ENCODE measurements around the gene AADACL2.
"Not testable (repeated sequence)": the region's sequence is repeated elsewhere in the genome, so short reads cannot be mapped to it uniquely, and the experiment has no call there.

Gene AADACL2

DNA sequence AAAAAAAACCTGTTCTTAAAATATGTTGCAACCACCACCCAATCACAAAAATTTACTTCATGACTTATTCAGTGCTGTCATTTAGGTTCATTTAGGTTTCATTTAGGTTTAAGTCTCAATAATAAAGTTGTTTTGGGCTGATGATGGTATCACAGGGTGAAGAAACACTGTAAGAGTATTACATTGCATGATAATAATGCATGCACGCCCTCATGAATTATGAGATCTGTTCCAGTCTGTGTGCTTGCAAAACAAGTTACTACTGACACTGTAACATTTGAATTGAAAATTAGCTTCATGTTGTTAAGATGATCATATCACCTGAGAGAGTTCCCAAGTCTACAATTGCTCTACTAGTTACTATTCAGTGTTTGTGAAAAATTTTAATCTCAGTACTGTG lies at the start of gene AADACL2:
TSS of gene AADACL2 (plus strand) at position 315 of the 400 bp plus-strand sequence. CDS start 109 bp downstream, outside the sequence.
- DNase-seq: no peak

DNA sequence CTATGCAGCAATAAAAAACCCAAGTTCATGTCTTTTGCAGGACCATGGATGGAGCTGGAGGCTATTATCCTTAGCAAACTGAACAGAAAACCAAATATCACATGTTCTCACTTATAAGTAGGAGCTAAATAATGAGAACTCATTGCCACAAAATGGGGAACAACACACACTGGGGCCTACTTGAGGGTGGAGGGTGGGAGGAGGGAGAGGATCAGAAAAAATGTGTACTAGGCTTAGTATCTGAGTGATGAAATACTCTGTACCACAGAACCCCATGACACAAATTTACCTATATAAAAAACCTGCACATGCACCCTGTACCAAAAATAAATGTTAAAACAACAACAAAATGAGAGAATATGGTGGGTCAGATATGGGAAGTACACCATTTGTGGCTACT lies 49.6 kb upstream of the AADACL2 start:
- DNase-seq: no peak

- DNase-seq: no peak
Observed at GRCh38 chr3:151686257-151686656, 47.5 kb upstream of the AADACL2 start.

DNA sequence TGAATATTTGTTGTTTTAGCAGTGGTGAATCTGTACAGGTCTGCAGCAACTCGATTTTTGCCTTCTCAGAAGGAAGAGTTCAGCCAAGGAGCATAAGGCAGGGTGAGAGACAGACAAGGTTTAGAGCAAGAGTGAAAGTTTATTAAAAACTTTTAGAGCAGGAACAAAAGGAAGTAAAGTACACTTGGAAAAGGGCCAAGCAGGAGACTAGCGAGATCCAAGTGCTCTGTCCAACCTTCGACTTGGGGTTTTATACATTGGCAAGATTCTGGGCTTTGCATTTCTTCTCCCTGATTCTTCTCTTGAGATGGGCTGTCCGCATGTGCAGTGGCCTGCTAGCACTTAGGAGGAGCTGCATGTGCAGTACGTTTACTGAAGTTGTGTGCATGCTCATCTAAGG lies 46.7 kb upstream of the AADACL2 start:
- no peak for DNase-seq

DNA sequence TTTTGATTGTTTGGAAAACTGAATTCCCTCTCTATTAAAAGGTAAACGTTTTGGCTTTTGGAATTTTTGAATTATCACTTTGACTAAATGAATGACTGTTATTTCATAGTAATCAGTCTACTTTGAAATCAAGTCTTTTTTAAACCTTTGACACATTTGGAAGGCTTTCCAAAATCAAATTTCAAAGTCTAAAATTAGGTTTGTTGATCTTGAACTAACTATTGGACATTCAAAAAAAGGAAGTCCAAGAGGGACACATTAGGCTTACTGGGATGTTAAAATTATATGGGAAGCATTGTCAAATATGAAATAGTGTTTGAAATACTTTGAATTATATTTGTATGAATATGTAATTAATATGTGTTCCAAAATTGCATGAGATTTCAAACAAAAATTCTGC lies 45.2 kb upstream of the AADACL2 start:
- DNase-seq: no peak

DNA sequence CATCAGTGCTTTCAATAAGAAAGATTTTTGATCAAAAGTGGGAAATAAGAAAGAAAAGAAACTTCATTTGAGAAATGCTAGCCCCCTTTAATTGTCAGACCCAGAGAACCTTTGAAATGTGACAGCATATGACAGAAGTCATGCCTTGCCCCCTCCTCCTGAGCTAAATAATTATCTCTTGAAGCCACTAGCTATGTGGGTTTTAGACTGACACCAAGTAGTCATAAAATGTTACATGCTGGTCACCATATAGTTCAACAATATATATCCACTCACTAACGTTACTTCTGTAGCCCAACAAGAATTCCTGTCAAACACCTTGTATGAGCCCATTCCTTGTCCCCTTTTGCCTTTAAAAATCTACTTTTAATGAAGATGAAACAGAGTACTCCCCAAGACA lies 43.1 kb upstream of the AADACL2 start:
- DNase-seq: no peak

DNA sequence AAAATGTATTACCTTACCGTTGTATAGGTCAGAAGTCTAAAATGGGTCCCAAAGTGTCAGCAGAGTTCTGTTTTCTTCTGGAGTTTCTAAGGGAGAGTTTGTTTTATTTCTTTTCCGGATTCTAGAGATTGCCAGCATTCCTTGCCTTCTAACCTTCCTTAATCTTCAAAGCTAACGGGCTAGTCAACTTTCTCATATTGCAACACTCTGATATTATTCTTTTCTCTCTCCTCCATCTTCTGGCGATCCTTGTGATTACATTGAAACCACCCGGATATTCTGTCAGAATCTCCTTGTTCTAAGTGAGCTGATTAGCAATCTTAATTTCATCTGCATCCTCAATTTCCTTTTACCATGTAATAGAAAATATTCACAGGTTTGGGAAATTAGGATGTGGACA lies 36.2 kb upstream of the AADACL2 start:
- no peak for DNase-seq

GRCh38 chr3:151707216-151707615 lies 26.5 kb upstream of the AADACL2 start:
- DNase-seq: no peak

- no peak for DNase-seq
Observed at GRCh38 chr3:151708868-151709267, 24.9 kb upstream of the AADACL2 start.

- no peak for DNase-seq
Observed at GRCh38 chr3:151709847-151710246, 23.9 kb upstream of the AADACL2 start.

GRCh38 chr3:151721294-151721693 lies 12.4 kb upstream of the AADACL2 start:
- no peak for DNase-seq

DNA sequence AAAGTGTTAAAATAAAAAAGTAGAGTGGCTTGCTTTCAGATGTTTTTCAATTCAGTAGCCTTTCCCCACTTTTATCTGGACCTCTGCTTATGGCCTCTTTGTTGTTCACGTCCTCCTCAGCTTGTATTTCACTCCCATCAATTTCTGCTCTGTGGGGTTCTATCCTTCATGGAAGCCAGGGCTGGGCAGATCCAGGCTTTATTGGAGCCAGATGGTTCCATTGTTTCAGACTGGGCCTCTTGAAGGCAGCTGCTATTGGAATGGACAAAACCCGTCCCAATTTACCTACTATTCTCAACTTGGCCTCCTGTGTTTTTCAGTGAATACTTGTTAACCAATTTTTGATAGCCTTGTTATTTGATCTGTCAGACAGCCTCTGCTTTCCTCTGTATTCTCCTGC lies 10.9 kb upstream of the AADACL2 start:
- no peak for DNase-seq

DNA sequence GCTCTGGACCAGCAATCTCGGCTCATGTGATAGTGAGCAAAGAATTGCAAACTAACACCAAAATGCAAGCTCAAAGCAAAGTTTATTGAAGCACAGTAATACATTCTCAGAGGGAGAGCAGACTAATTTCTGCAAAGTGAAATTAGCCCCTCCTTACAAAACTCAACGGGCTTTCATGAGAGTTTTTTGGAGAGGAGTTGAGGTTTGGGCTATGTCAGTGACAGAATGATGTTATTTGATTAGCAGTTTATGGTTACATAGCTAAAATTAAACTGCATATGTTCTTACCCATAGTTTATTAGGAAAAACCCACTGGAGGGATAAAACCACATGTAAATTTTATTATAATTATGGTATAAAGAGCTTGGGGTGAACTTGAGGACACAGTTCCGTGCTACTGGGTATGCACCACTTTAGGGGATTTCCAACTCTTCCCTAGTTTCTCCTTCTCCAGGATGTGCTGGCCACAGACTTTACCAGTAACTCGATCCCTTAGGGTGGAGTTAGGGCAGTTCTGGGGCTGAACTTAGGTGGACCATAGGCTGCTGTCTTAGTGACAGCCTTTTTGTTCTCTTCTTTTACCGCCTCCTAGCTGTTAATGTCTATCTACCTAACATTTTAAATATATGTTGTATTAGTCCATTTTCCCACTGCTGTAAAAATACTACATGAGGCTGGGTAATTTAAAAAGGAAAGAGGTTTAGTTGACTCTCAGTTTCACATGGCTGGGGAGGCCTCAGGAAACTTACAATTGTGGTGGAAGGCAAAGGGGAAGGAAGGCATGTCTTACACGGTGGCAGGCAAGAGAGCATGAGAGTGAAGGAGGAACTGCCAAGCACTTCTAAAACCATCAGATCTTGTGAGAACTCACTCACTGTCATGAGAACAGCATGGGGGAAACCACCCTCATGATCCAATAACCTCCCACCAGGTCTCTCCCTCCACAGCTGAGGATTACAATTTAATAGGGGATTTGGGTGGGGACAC lies 8.9 kb upstream of the AADACL2 start:
- DNase-seq: no peak

DNA sequence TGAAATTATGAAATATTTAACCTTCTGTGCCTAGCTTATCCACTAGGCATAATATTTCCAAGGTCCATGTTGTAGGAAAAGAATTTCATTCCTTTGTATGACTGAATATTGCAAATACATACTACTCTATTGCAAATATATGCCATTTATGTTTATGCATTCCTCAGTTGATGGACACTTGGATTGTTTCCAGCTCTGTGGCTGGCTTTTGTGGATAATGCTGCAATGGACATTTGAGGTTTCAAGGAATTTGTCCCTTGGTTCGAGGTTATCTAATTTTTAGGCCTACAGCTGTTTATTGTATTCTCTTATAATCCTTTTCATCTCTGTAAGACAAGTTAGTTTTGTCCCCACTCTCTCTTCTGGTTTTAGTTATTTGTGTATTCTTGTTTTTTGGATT lies 7.7 kb upstream of the AADACL2 start:
- no peak for DNase-seq

GRCh38 chr3:151732861-151733260 lies 866 bp upstream of the AADACL2 start:
- DNase-seq: no peak

DNA sequence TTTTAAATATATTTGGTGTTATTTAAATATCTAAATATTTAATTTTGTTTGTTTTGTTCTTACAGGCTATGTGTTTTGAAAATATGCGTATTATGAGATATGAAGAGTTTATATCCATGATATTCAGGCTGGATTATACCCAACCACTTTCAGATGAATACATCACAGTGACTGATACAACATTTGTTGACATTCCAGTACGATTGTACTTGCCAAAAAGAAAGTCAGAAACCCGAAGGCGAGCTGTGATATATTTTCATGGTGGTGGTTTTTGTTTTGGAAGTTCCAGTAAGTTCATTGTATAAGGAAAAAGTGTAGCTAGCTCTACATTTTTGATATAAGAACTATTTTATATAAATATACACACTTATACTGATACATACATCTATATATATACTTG lies 6.9 kb downstream of the AADACL2 start:
- DNase-seq: no peak

DNA sequence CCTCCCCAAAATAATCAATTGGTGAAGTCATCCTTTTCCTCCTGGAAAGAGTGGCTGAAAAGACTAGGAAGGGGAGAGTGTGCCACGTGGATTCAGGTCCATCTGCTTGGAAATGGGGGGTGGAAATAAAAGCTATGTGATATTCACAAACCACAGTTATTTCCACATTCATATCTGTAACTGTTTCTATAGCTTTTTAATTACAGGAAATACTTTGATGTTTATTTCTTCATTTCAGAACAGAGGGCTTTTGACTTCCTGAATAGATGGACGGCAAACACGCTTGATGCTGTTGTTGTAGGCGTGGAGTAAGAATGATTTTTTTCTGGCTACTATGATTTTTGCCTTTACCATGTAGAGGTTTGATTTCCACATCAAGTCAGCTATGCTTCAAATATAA lies 10.1 kb downstream of the AADACL2 start:
- no peak for DNase-seq

DNA sequence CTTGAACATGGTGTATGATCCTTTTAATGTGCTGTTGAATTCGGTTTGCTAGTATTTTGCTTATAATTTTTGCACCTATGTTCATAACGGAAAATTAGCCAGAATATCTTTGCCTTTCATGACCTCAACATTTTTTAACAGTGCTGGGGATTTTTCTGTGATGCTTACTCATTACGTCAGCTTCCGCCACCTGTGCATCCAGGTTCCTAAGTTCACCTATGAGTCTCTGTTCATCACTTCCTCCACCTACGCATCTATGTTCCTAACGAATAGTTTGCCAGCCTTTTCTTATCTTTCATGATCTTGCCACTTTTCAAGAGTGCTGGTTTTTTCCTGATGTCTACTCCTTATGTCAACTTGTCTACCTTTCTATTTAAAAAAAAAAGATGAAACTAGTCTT lies 16.5 kb downstream of the AADACL2 start:
- DNase-seq: no peak

DNA sequence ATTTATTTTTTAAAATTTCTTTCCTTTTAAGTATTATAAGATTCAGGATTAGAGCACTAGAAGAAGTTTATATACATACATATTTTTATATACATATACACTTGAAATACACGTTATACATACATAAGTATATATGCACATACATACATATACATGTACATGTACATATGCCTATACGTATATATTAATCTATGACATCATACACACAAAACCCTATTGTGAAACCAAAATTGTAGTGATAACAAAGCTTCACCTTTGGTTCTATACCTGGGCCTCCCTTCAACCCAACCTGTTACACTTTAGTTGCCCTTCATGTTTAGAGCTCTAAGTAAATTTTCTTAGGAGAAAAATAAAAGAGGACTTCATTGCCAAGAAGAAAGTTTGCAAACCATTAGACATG lies 17.0 kb downstream of the AADACL2 start:
- DNase-seq: no peak

- no peak for DNase-seq
Observed at GRCh38 chr3:151751161-151751560, 17.4 kb downstream of the AADACL2 start.

DNA sequence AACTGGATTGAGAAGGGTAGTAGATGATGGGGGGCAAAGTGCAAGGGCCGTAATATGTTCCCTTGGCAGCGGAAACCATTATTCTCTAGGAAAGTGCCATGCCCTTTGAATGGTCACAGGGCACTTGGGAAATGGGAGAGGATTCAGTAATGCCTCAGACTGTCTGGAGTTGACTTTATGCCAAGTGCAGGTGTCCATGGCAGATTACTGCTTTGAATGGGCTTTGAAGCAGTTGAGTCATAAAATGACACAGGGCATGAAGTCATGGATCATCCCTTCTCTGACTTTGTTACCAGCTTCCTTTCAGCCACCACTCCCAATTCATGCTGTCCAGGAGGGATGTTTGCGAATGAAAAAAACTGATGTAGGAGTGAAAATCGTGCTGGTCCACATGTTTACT lies 20.1 kb downstream of the AADACL2 start:
- no peak for DNase-seq

- DNase-seq: no peak
Observed at GRCh38 chr3:151761581-151761980, 27.9 kb downstream of the AADACL2 start.

- not testable (repeated sequence) for DNase-seq
Observed at GRCh38 chr3:151764699-151765098, 31.0 kb downstream of the AADACL2 start.

- DNase-seq: no peak
Observed at GRCh38 chr3:151765685-151766084, 32.0 kb downstream of the AADACL2 start.

DNA sequence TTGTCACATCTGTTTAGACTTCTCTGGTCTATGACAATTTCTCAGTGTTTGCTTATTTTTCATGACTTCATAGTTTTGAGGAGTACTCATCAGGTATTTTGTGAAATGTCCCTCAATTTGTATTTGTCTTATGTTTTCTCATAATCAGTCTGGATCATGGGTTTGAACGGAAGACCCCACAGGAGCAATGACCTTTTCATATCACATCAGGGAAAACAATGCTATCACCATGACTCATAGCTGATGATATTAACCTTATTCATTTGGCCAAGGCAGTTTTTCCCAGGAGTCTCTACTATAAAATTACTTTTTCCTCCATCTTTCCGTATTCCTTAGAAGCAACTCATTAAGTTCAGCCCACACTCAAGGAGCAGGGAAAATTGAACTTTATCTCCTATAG lies 32.7 kb downstream of the AADACL2 start:
- no peak for DNase-seq
